HCT116 (cell line): ENCODE measurements around the gene NAXE. TPM values are rescaled to one million over a fixed set of nuclear protein-coding genes. Genes with fewer than 3 reads are reported as not detected.

Experiments used
- ATAC-seq: fragments of 200-7000 bp; cut with Tn5 transposase; 2 replicates; pipeline ENCODE4 v1.9.1; 2020; ENCODE audit warnings: mild to moderate bottlenecking, moderate library complexity
- BruUV-seq: library from RNA; stranded (reverse); fragments of 400-500 nt; replicated peaks from 2 replicates; lab custom pipeline; 2021; lab: Mats Ljungman, UMichigan
- CTCF ChIA-PET: fragments of 300-600 bp; sonication (Branson Sonifier 250); formaldehyde crosslinking; loops from one replicate; lab custom pipeline; 2021; ENCODE audit warnings: antibody characterized with exemption; lab: Charles Lee
- POLR2A ChIA-PET: fragments of 300-600, 350-600 bp; sonication (Branson Sonifier 250); formaldehyde crosslinking; loops from one replicate; lab custom pipeline; 2021; ENCODE audit warnings: antibody characterized with exemption; lab: Charles Lee
- RAD21 ChIA-PET, 2 experiments: fragments of 300-600 bp; sonication (Branson Sonifier 250); formaldehyde crosslinking; loops; one replicate each; lab custom pipeline; 2023; ENCODE audit warnings: low total read pairs in 2 of 2; ENCODE audit not compliant: uncharacterized antibody in 2 of 2, unreplicated experiment in 2 of 2, low non-redundant PET in 1 of 2; lab: Charles Lee
- DNase-seq: peaks from one replicate; pipeline ENCODE4 v3.0.0-alpha.2; 2010; ENCODE audit warnings: low read depth, low spot score
- H2AFZ ChIP-seq: fragments of 200-600 bp; shearing (Covaris generic), sonication (generic); 2 replicates; pipeline ENCODE4 v1.6.1; 2017; ENCODE audit warnings: low read depth, mixed run types, mixed read lengths, antibody characterized with exemption, low read length; ENCODE audit not compliant: poor library complexity, severe bottlenecking
- H3K27ac ChIP-seq: 2 replicates; pipeline ENCODE4 v1.5.1; 2012; ENCODE audit warnings: low read depth, low read length
- H3K27me3 ChIP-seq: fragments of 200-600 bp; sonication (generic); 2 replicates; pipeline ENCODE4 v1.6.1; 2016; ENCODE audit warnings: mixed run types, low read length, mixed read lengths; ENCODE audit not compliant: insufficient read depth
- H3K36me3 ChIP-seq, 2 experiments: fragments of 200-500 bp in 1 of 2; fragments of 200-600 bp in 1 of 2; sonication (Bioruptor generic) in 1 of 2; sonication (generic) in 1 of 2; 2 replicates each; pipeline versions ENCODE4 v1.5.1 to v1.6.1; 2014 to 2016; ENCODE audit warnings: low read length in 2 of 2, inconsistent platforms in 1 of 2, mixed read lengths in 1 of 2, mixed run types in 1 of 2; ENCODE audit not compliant: insufficient read depth in 2 of 2, control insufficient read depth in 1 of 2
- H3K4me1 ChIP-seq, 2 experiments: fragments of 200-600 bp in 1 of 2; sonication (generic) in 1 of 2; 2 replicates each; pipeline versions ENCODE4 v1.5.1 to v1.6.1; 2012 to 2017; ENCODE audit warnings: low read length in 2 of 2, inconsistent platforms in 1 of 2, mild to moderate bottlenecking in 1 of 2, mixed read lengths in 1 of 2, mixed run types in 1 of 2, moderate library complexity in 1 of 2; ENCODE audit not compliant: insufficient read depth in 2 of 2, control insufficient read depth in 1 of 2
- H3K4me2 ChIP-seq: fragments of 200-600 bp; sonication (generic); 2 replicates; pipeline ENCODE4 v1.6.1; 2017; ENCODE audit warnings: mixed run types, low read length, mixed read lengths
- H3K4me3 ChIP-seq, 2 experiments: fragments of 200-600 bp in 1 of 2; sonication (generic) in 1 of 2; replicated peaks in 1 of 2; 2 replicates each; pipeline ENCODE4 v1.5.1; 2011 to 2016; ENCODE audit warnings: low read length in 2 of 2, control low read depth in 1 of 2, low read depth in 1 of 2, mild to moderate bottlenecking in 1 of 2, mixed read lengths in 1 of 2, mixed run types in 1 of 2
- H3K79me2 ChIP-seq: fragments of 200-600 bp; sonication (generic); 2 replicates; pipeline ENCODE4 v1.6.1; 2017; ENCODE audit warnings: mild to moderate bottlenecking, mixed run types, low read length, moderate library complexity, mixed read lengths; ENCODE audit not compliant: insufficient read depth
- H3K9ac ChIP-seq: fragments of 200-600 bp; sonication (generic); 2 replicates; pipeline ENCODE4 v1.6.1; 2016; ENCODE audit warnings: low read length, mixed read lengths
- H3K9me2 ChIP-seq: fragments of 200-600 bp; sonication (generic), shearing (Covaris generic); 2 replicates; pipeline ENCODE4 v1.6.1; 2017; ENCODE audit warnings: mixed run types, mild to moderate bottlenecking, moderate library complexity; ENCODE audit not compliant: insufficient read depth
- H3K9me3 ChIP-seq, 2 experiments: fragments of 200-500 bp in 1 of 2; fragments of 200-600 bp in 1 of 2; sonication (Bioruptor generic) in 1 of 2; sonication (generic) in 1 of 2; 2 replicates each; pipeline ENCODE4 v1.6.1; 2014 to 2017; ENCODE audit warnings: low read length in 2 of 2, mixed read lengths in 2 of 2, inconsistent platforms in 1 of 2, low read depth in 1 of 2, mild to moderate bottlenecking in 1 of 2, mixed run types in 1 of 2, moderate library complexity in 1 of 2; ENCODE audit not compliant: control insufficient read depth in 1 of 2, insufficient read depth in 1 of 2
- H4K20me1 ChIP-seq: fragments of 200-600 bp; sonication (generic), shearing (Covaris generic); 2 replicates; pipeline ENCODE4 v1.6.1; 2017; ENCODE audit warnings: mixed run types, mild to moderate bottlenecking, moderate library complexity; ENCODE audit not compliant: insufficient read depth
- CEBPB ChIP-seq: IDR thresholded peaks from 2 replicates; pipeline ENCODE4 v1.6.1; 2012; ENCODE audit warnings: low read depth
- EGR1 ChIP-seq: IDR thresholded peaks from 2 replicates; pipeline ENCODE4 v1.6.1; 2012; ENCODE audit warnings: low read depth
- ELF1 ChIP-seq: IDR thresholded peaks from 2 replicates; pipeline ENCODE4 v1.6.1; 2012; ENCODE audit warnings: low read depth, borderline replicate concordance
- EZH2 ChIP-seq: fragments of 200-600 bp; sonication (generic); IDR thresholded peaks from 2 replicates; pipeline ENCODE4 v1.6.1; 2017; ENCODE audit warnings: antibody characterized with exemption, mixed run types
- EZH2phosphoT487 ChIP-seq: fragments of 200-600 bp; IDR thresholded peaks from 2 replicates; pipeline ENCODE4 v1.6.1; 2018; ENCODE audit warnings: antibody characterized with exemption, borderline replicate concordance
- FOSL1 ChIP-seq: IDR thresholded peaks from 2 replicates; pipeline ENCODE4 v1.6.1; 2012; ENCODE audit warnings: low read depth
- JUND ChIP-seq: IDR thresholded peaks from 2 replicates; pipeline ENCODE4 v1.6.1; 2012
- POLR2A ChIP-seq: IDR thresholded peaks from 2 replicates; pipeline ENCODE4 v1.7.0; 2011; ENCODE audit warnings: borderline replicate concordance; ENCODE audit not compliant: insufficient read depth, insufficient read length; ENCODE audit errors: extremely low read depth
- RAD21 ChIP-seq: IDR thresholded peaks from 2 replicates; pipeline ENCODE4 v1.6.1; 2012; ENCODE audit warnings: low read depth, mild to moderate bottlenecking
- SIN3A ChIP-seq: IDR thresholded peaks from 2 replicates; pipeline ENCODE4 v1.6.1; 2012; ENCODE audit warnings: low read depth
- SP1 ChIP-seq: IDR thresholded peaks from 2 replicates; pipeline ENCODE4 v1.6.1; 2012; ENCODE audit warnings: low read depth
- SRF ChIP-seq: IDR thresholded peaks from 2 replicates; pipeline ENCODE4 v1.6.1; 2012; ENCODE audit warnings: low read depth
- TCF7L2 ChIP-seq: IDR thresholded peaks from 2 replicates; pipeline ENCODE4 v1.7.0; 2011; ENCODE audit warnings: borderline replicate concordance, inconsistent platforms; ENCODE audit not compliant: insufficient read depth, insufficient read length; ENCODE audit errors: extremely low read depth
- YY1 ChIP-seq: IDR thresholded peaks from 2 replicates; pipeline ENCODE4 v1.6.1; 2011; ENCODE audit warnings: low read length, low read depth, moderate library complexity, mild to moderate bottlenecking; ENCODE audit not compliant: insufficient replicate concordance; ENCODE audit errors: extremely low read depth
- ZFX ChIP-seq: fragments of 450-650 bp; IDR thresholded peaks from 2 replicates; pipeline ENCODE4 v1.6.1; 2017
- intact Hi-C: fragments of 100-400 bp; cut with micrococcal nuclease; formaldehyde crosslinking; loops from 2 replicates; pipeline ENCODE4 v1.10.0; 2022
- total RNA-seq: library from RNA; stranded (reverse); gene quantifications from one replicate; pipeline ENCODE4 v1.2.1, GENCODE V29; 2021; ENCODE audit not compliant: unreplicated experiment
- TF ChIP-seq, protein P1 (sequence below), 3 experiments: fragments of 200-600 bp in 1 of 3; sonication (generic) in 1 of 3; IDR thresholded peaks in 2 of 3; conservative IDR thresholded peaks in 1 of 3; 2 replicates each; pipeline ENCODE4 v1.5.1; 2012 to 2017; ENCODE audit warnings: low read depth in 2 of 3, low read length in 2 of 3, antibody characterized with exemption in 1 of 3, borderline replicate concordance in 1 of 3, control low read depth in 1 of 3, mild to moderate bottlenecking in 1 of 3, mixed read lengths in 1 of 3, mixed run types in 1 of 3, moderate library complexity in 1 of 3; ENCODE audit not compliant: insufficient read depth in 1 of 3
- TF ChIP-seq, protein P2 (sequence below): IDR thresholded peaks from 2 replicates; pipeline ENCODE4 v1.6.1; 2012
- TF ChIP-seq, protein P3 (sequence below): IDR thresholded peaks from 2 replicates; pipeline ENCODE4 v1.6.1; 2012; ENCODE audit warnings: low read depth
- TF ChIP-seq, protein P4 (sequence below): IDR thresholded peaks from 2 replicates; pipeline ENCODE4 v1.6.1; 2012
- TF ChIP-seq, protein P5 (sequence below): IDR thresholded peaks from 2 replicates; pipeline ENCODE4 v1.6.1; 2011; ENCODE audit warnings: mild to moderate bottlenecking, low read length, moderate library complexity; ENCODE audit not compliant: insufficient replicate concordance; ENCODE audit errors: extremely low read depth

The NAXE gene
- total RNA-seq, 1 experiment from 2014 or later, result 139 TPM

DNA sequence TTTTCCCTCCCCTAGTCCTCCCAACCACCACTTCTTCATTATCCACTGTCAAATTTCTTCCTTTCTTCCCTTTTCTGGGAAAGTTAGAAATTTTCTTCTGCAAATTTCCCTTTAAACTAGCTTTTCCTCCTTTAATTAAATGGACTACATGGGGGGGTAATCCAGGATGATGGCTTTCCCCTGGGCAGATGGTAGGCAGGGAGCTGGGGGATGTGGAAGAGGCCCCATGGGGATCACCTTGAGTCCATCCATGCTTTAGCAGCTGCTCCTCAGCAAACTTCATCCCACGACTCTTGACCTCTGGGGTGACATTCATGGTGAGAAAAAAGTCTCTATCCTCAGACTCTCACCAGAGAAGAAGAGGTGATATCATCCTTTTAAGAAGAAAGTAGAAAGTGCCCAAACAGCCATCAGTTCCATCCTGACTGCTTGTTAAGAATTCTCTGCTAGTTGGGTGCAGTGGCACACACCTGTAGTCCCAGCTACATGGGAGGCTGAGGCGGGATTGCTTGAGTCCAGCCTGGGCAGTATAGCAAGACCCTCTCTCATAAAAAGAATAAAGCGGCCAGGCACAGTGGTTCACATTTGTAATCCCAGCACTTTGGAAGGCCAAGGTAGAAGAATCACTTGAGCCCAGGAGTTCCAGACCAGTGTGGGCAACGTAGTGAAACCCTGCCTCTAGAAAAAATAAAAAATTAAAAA, 7.3 kb downstream of the NAXE start:
- Histone ChIP-seq H3K4me3 (no peak overlapping the region), H3K4me2 (no peak overlapping the region), H3K79me2 (peaks cover 58% of the 10 kb centered on the region), H3K27me3 (no peaks in the 10 kb centered on the region), H3K9me2 (no peaks in the 10 kb centered on the region), H2AFZ (no peak overlapping the region), H3K4me1 (peaks cover 11 to 29% of the 10 kb centered on the region in 2 experiments), H3K27ac (no peak overlapping the region), H3K9me3 (no peaks in the 10 kb centered on the region), H3K36me3 (peaks cover 25 to 51% of the 10 kb centered on the region in 2 experiments; a peak in 3 of 4 replicates), H4K20me1 (no peaks in the 10 kb centered on the region)
- intact Hi-C loops, result no loop called here
- POLR2A ChIA-PET, result no interaction called here
- CTCF ChIA-PET, result interaction anchor here (0.8 to 1.1 kb wide), 2 partner anchors 14 to 213 kb away, joined by 3 to 4 read pairs; no protein-coding TSS in a partner anchor
- BruUV-seq, result no TSS peak
- no peak for ATAC-seq
- RAD21 ChIA-PET, result no interaction called here
- TF ChIP-seq ZFX, result no peak
- TF ChIP-seq, protein P1, sequence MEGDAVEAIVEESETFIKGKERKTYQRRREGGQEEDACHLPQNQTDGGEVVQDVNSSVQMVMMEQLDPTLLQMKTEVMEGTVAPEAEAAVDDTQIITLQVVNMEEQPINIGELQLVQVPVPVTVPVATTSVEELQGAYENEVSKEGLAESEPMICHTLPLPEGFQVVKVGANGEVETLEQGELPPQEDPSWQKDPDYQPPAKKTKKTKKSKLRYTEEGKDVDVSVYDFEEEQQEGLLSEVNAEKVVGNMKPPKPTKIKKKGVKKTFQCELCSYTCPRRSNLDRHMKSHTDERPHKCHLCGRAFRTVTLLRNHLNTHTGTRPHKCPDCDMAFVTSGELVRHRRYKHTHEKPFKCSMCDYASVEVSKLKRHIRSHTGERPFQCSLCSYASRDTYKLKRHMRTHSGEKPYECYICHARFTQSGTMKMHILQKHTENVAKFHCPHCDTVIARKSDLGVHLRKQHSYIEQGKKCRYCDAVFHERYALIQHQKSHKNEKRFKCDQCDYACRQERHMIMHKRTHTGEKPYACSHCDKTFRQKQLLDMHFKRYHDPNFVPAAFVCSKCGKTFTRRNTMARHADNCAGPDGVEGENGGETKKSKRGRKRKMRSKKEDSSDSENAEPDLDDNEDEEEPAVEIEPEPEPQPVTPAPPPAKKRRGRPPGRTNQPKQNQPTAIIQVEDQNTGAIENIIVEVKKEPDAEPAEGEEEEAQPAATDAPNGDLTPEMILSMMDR (IDR thresholded peaks at IDR 0.05 in 2 of 3, conservative IDR thresholded peaks at IDR 0.05 in 1 of 3; ENCODE audit: borderline replicate concordance in 1 of 3, insufficient read depth in 1 of 3, low read depth in 2 of 3, low read length in 2 of 3), result no peak
- TF ChIP-seq, protein P2, sequence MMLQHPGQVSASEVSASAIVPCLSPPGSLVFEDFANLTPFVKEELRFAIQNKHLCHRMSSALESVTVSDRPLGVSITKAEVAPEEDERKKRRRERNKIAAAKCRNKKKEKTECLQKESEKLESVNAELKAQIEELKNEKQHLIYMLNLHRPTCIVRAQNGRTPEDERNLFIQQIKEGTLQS, result no peak
- TF ChIP-seq EZH2, result no peak
- no peak for TF ChIP-seq POLR2A
- no peak for TF ChIP-seq YY1
- TF ChIP-seq, protein P3, sequence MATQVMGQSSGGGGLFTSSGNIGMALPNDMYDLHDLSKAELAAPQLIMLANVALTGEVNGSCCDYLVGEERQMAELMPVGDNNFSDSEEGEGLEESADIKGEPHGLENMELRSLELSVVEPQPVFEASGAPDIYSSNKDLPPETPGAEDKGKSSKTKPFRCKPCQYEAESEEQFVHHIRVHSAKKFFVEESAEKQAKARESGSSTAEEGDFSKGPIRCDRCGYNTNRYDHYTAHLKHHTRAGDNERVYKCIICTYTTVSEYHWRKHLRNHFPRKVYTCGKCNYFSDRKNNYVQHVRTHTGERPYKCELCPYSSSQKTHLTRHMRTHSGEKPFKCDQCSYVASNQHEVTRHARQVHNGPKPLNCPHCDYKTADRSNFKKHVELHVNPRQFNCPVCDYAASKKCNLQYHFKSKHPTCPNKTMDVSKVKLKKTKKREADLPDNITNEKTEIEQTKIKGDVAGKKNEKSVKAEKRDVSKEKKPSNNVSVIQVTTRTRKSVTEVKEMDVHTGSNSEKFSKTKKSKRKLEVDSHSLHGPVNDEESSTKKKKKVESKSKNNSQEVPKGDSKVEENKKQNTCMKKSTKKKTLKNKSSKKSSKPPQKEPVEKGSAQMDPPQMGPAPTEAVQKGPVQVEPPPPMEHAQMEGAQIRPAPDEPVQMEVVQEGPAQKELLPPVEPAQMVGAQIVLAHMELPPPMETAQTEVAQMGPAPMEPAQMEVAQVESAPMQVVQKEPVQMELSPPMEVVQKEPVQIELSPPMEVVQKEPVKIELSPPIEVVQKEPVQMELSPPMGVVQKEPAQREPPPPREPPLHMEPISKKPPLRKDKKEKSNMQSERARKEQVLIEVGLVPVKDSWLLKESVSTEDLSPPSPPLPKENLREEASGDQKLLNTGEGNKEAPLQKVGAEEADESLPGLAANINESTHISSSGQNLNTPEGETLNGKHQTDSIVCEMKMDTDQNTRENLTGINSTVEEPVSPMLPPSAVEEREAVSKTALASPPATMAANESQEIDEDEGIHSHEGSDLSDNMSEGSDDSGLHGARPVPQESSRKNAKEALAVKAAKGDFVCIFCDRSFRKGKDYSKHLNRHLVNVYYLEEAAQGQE, result no peak
- no peak for TF ChIP-seq ELF1
- no peak for TF ChIP-seq FOSL1
- no peak for TF ChIP-seq SRF
- no peak for TF ChIP-seq SP1
- no peak for TF ChIP-seq EGR1
- no peak for TF ChIP-seq EZH2phosphoT487
- TF ChIP-seq, protein P4, sequence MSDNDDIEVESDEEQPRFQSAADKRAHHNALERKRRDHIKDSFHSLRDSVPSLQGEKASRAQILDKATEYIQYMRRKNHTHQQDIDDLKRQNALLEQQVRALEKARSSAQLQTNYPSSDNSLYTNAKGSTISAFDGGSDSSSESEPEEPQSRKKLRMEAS, result no peak
- TF ChIP-seq RAD21, result no peak
- no peak for TF ChIP-seq JUND
- no peak for TF ChIP-seq SIN3A
- no peak for TF ChIP-seq CEBPB
- TF ChIP-seq, protein P5, sequence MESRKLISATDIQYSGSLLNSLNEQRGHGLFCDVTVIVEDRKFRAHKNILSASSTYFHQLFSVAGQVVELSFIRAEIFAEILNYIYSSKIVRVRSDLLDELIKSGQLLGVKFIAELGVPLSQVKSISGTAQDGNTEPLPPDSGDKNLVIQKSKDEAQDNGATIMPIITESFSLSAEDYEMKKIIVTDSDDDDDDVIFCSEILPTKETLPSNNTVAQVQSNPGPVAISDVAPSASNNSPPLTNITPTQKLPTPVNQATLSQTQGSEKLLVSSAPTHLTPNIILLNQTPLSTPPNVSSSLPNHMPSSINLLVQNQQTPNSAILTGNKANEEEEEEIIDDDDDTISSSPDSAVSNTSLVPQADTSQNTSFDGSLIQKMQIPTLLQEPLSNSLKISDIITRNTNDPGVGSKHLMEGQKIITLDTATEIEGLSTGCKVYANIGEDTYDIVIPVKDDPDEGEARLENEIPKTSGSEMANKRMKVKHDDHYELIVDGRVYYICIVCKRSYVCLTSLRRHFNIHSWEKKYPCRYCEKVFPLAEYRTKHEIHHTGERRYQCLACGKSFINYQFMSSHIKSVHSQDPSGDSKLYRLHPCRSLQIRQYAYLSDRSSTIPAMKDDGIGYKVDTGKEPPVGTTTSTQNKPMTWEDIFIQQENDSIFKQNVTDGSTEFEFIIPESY, result no peak
- TF ChIP-seq TCF7L2, result no peak
- TF ChIP-seq, all 23 proteins: peak for 0
- H3K9ac ChIP-seq, result no peak overlapping the region
- no peak for DNase-seq
